Epithelial cell of esophagus (primary cell): Measurements from ENCODE around the gene CYTIP.
"Not testable (repeated sequence)": the region's sequence is repeated elsewhere in the genome, so short reads cannot be mapped to it uniquely, and the experiment has no call there.

ENCODE experiments used
- DNase-seq: peaks from one replicate; pipeline ENCODE4 v3.0.0; 2010; ENCODE audit warnings: low read depth
- H3K4me3 ChIP-seq: 2 replicates; pipeline ENCODE4 v1.5.1; 2011; ENCODE audit warnings: mild to moderate bottlenecking, low read length, control low read depth
- CTCF ChIP-seq: IDR thresholded peaks from 2 replicates; pipeline ENCODE4 v1.5.1; 2011; ENCODE audit warnings: low read depth, mild to moderate bottlenecking, low read length, control low read depth, inconsistent platforms; ENCODE audit not compliant: insufficient read depth; ENCODE audit errors: missing control alignments

CYTIP gene

GRCh38 chr2:157415591-157416101, 28.2 kb downstream of the CYTIP start:
- H3K4me3 ChIP-seq, result no peak overlapping the region
- no peak for DNase-seq
- TF ChIP-seq CTCF, result no peak

GRCh38 chr2:157414050-157414449, 29.8 kb downstream of the CYTIP start:
- TF ChIP-seq CTCF, result no peak
- DNase-seq, result no peak
- no peak overlapping the region for H3K4me3 ChIP-seq

- no peak for DNase-seq
- no peak overlapping the region for H3K4me3 ChIP-seq
- no peak for TF ChIP-seq CTCF
Observed at GRCh38 chr2:157413326-157414035, 30.4 kb downstream of the CYTIP start.

- DNase-seq, result no peak
- TF ChIP-seq CTCF, result no peak
- H3K4me3 ChIP-seq, result no peak overlapping the region
Observed at GRCh38 chr2:157411624-157412336, 32.1 kb downstream of the CYTIP start.

GRCh38 chr2:157405398-157405797, 38.5 kb downstream of the CYTIP start:
- H3K4me3 ChIP-seq, DNase-seq: not testable (repeated sequence)

GRCh38 chr2:157404363-157404762, 39.5 kb downstream of the CYTIP start:
- TF ChIP-seq CTCF, result no peak
- no peak overlapping the region for H3K4me3 ChIP-seq
- peak; percentile 74 for DNase-seq

GRCh38 chr2:157402801-157403485, 40.9 kb downstream of the CYTIP start:
- H3K4me3 ChIP-seq, DNase-seq: not testable (repeated sequence)

- no peak for TF ChIP-seq CTCF
- H3K4me3 ChIP-seq, result no peak overlapping the region
- peak; percentile 54 for DNase-seq
Observed at GRCh38 chr2:157395811-157396210, 48.1 kb downstream of the CYTIP start.
